Effector memory CD4-positive, alpha-beta T cell (primary cell): ENCODE data around the gene MAD2L2.

ENCODE experiments used
- DNase-seq, 3 donors: peaks; one replicate each; pipeline ENCODE4 v3.0.0-alpha.2; 2020
- H3K27ac ChIP-seq: 2 replicates; pipeline ENCODE4 v1.7.0; 2013; ENCODE audit warnings: mild to moderate bottlenecking, low read length, moderate library complexity; ENCODE audit not compliant: insufficient read depth, poor library complexity, severe bottlenecking
- H3K27me3 ChIP-seq: replicated peaks from 2 replicates; pipeline ENCODE4 v1.7.0; 2013; ENCODE audit warnings: mild to moderate bottlenecking, low read length; ENCODE audit not compliant: insufficient read depth, control insufficient read depth, poor library complexity, severe bottlenecking
- H3K36me3 ChIP-seq: 2 replicates; pipeline ENCODE4 v1.7.0; 2013; ENCODE audit warnings: mild to moderate bottlenecking, low read length, moderate library complexity; ENCODE audit not compliant: control insufficient read depth, insufficient read depth
- H3K4me1 ChIP-seq: 2 replicates; pipeline ENCODE4 v1.7.0; 2013; ENCODE audit warnings: low read length, mild to moderate bottlenecking; ENCODE audit not compliant: control insufficient read depth, insufficient read depth, poor library complexity, severe bottlenecking
- H3K4me3 ChIP-seq: 2 replicates; pipeline ENCODE4 v1.7.0; 2013; ENCODE audit warnings: low read length, low read depth, mild to moderate bottlenecking; ENCODE audit not compliant: insufficient read depth, poor library complexity, severe bottlenecking
- H3K9me3 ChIP-seq: 2 replicates; pipeline ENCODE4 v1.7.0; 2013; ENCODE audit warnings: mild to moderate bottlenecking, low read length, moderate library complexity; ENCODE audit not compliant: control insufficient read depth

The MAD2L2 gene

DNA sequence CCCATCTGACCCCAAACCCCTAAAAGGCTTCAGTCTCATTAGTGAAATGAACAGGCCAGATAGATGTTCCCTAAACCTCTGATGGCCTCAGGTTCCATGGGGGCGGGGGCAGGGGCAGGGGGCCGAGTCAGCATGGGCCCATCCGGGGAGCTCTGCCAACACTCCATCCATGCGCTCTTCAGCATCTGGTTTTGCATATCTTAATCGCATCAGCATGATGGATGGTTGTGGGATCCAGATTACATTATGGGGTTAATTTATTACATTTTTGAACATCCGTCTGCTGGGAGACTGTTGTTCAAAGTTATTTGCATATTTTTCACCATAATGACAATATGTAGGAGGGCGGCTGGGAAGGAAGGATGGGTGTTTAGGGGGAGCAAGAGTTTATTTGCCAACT is 3.1 kb upstream of the MAD2L2 start:
- H3K27ac ChIP-seq = no peak overlapping the region
- H3K4me3 ChIP-seq = no peak overlapping the region
- H3K4me1 ChIP-seq = peaks cover 9% of the 10 kb centered on the region
- H3K9me3 ChIP-seq = no peaks in the 10 kb centered on the region
- no peaks in the 10 kb centered on the region for H3K27me3 ChIP-seq
- no peaks in the 10 kb centered on the region for H3K36me3 ChIP-seq
- no peak for DNase-seq

DNA sequence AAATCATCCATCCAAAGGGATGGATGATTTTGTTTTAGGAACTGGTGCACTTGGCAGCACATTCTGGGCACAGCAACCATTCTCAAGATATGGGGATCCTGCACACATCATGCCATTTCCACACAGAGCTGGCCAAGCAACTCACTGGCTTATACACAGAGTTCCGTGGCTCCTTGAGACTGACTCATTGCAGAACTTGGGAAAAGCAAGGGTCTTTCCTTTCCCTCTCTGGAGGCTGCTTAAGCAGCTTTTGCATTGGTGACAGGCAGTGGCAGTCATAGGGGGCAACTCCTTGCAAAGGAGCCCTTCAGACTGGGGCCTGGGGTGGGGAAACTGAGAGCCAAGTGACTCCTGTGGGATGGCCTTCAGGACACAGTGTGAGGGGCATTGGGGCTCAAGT is 1.9 kb upstream of the MAD2L2 start:
- no peak overlapping the region for H3K4me3 ChIP-seq
- no peak for DNase-seq
- H3K4me1 ChIP-seq = peaks cover 9% of the 10 kb centered on the region
- no peaks in the 10 kb centered on the region for H3K27me3 ChIP-seq
- H3K36me3 ChIP-seq = no peaks in the 10 kb centered on the region
- no peaks in the 10 kb centered on the region for H3K9me3 ChIP-seq
- H3K27ac ChIP-seq = no peak overlapping the region

DNA sequence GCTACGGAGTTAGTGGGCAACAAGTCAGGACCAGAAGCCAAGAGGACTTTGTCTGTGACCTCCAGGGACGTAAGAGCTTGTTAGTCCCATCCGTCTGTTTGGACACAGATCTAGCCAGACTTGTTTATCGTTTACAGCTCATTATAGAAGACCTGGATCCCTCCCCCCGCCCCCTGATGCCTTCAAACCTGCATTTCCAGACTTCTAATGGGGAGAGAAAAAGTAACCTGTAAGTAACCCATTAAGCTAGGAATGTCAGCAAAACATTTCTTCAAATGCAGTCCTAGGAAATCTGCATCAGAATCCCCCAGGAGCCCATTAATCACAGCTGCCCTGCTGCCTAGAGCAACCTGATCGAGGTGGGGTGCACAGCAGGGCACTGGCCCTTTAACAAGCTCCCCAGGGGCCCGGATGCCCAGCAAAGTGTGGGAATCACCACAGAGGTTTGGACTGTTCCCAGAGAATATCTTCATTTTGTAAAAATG is 1.4 kb upstream of the MAD2L2 start:
- Histone ChIP-seq H3K36me3 (no peaks in the 10 kb centered on the region), H3K27ac (no peak overlapping the region), H3K4me3 (no peak overlapping the region), H3K9me3 (no peaks in the 10 kb centered on the region), H3K4me1 (peaks cover 9% of the 10 kb centered on the region), H3K27me3 (no peaks in the 10 kb centered on the region)
- no peak for DNase-seq

DNA sequence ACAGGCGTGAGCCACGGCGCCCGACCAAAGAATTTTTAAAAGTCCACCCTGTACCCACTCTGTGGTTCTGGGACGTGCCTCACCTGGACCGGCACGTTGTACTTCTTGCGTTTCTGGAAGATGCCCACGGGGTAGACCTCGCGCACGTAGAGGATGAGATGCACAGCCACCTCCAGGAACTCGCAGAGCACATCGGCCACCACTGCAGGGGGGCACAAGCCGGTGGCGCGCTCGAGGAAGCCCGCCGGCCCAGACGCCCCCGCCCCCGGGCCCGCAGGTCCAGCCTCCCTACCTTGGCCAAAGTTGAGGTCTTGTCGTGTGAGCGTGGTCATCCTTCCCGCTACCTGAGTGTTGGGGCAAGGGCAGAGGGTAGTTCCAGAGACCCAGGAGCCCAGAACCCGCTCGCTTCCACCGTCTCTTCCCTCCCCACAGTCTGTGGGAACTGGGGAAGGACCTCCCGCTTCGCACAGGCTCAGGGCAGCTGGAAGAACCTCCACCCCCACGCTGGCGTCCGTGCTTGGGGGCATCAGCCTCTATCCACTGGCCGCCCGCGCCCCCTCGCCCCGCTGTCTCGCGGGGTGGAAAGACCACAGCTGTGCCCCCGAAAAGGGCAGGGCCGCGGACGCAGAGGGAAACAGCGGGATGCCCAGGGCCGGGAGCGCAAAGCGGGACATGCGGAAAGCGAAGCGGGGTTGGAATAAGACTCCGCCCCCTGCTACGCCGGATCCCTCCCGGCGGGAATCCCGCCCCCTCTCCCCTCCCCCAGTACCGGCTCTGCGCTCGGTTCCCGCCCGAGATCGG is 478 bp downstream of the MAD2L2 start:
- DNase-seq = no peak
- peaks cover 9% of the 10 kb centered on the region for H3K4me1 ChIP-seq
- no peaks in the 10 kb centered on the region for H3K9me3 ChIP-seq
- H3K27ac ChIP-seq = peak overlapping the region; percentile 70
- H3K36me3 ChIP-seq = peaks cover 13% of the 10 kb centered on the region
- H3K27me3 ChIP-seq = no peaks in the 10 kb centered on the region
- H3K4me3 ChIP-seq = peak overlapping the region; percentile 99

DNA sequence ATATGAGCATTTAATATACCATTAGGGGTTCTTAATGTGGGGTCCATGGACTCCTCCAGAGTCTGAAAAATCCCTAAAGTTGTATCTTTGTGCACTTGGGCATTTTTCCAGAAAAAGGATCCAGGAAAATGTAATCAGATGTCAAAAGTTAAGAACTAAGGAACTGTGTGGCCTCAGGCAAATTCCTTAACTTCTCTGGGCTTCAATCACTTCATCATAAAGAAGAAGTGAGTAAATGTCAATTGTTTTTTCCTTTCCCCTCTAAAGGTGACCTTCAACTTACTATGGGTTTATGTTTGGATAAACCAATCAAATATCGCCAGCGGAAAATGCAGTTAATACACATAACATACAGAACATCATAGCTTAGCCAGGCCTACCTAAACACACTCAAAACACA is 2.5 kb downstream of the MAD2L2 start:
- H3K4me3 ChIP-seq = no peak overlapping the region
- no peak overlapping the region for H3K27ac ChIP-seq
- peaks cover 28% of the 10 kb centered on the region for H3K36me3 ChIP-seq
- no peak for DNase-seq
- H3K9me3 ChIP-seq = no peaks in the 10 kb centered on the region
- H3K27me3 ChIP-seq = no peaks in the 10 kb centered on the region
- H3K4me1 ChIP-seq = peaks cover 9% of the 10 kb centered on the region

DNA sequence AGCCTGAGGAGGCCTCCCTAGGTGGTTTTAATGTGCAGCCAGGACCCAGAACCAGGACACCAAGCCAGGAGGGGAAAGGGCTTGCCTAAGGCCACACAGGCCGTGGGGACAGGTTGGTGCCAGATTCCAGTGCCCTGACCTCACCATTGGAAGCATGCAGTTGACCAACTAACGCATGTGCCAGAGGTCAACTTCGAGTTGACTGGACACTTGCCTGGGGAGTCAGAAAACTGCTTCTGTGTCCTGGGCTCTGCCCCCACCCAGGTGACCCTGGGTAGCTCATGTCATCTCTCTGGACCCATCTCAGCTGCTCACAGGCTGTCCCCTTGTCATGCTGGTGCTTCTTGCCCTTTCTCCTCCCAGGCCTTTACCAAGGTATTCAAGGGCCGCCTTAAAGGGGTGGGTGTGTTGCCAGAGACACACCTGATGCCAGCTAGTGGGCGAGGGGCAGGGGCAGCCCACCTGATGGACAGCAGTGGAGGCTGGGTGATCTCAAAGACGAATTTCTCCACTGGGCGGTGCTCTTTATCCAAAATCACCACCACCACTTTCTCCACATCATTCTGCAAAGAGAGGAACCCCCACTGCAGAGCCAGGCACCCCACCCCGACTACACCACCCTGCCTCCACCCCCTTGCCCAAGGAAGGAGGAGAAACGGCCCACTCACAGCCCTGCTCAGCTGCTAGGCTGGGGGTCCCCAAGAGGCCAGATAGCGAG is 4.4 kb downstream of the MAD2L2 start:
- H3K36me3 ChIP-seq = peaks cover 39% of the 10 kb centered on the region
- H3K4me3 ChIP-seq = no peak overlapping the region
- no peak overlapping the region for H3K27ac ChIP-seq
- H3K27me3 ChIP-seq = no peaks in the 10 kb centered on the region
- peaks cover 4% of the 10 kb centered on the region for H3K4me1 ChIP-seq
- DNase-seq = no peak
- H3K9me3 ChIP-seq = no peaks in the 10 kb centered on the region

DNA sequence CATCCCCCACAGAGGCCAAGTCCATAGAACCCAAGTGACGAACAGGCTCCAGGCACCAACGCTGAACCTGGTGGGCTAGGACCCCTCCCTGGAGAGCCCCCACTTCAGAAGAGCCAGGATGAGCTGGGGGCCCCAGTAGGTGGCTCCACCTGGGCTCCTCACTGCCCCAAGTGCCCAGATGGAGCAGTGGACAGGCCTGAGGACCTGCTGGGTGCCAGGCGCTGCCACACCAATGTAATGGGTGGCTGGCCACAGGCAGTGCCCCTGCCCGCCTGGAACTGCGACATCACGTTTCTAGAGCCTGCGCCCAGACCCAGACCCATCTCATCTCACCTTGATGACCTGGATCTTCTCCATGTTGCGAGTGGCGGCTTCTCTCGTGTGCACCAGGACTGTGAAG is 5.6 kb downstream of the MAD2L2 start:
- Histone ChIP-seq H3K36me3 (peaks cover 42% of the 10 kb centered on the region), H3K27me3 (no peaks in the 10 kb centered on the region), H3K4me3 (no peak overlapping the region), H3K9me3 (no peaks in the 10 kb centered on the region), H3K27ac (no peak overlapping the region), H3K4me1 (peaks cover 2% of the 10 kb centered on the region)
- no peak for DNase-seq

DNA sequence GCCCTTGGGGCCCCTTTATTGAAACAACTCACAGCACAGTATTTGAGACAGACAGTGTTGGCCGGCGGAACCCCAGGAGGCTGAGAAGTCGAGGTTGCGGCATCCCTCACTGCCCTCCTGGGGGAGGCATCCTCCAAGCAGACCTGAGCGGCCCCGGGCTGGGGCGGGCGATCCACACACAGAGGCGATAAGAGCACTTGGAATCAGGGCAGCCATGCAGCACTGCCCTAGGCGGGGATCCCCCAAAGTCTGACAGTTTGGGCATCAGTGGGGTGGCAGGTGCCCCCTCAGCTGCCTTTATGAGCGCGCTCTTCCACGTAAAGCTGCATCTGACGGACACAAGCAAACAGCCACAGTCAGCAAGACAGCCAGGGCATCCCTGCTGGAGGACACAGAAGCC is 6.5 kb downstream of the MAD2L2 start:
- Histone ChIP-seq H3K9me3 (no peaks in the 10 kb centered on the region), H3K27me3 (no peaks in the 10 kb centered on the region), H3K4me1 (no peaks in the 10 kb centered on the region), H3K4me3 (no peak overlapping the region), H3K27ac (no peak overlapping the region), H3K36me3 (peaks cover 42% of the 10 kb centered on the region)
- no peak for DNase-seq

DNA sequence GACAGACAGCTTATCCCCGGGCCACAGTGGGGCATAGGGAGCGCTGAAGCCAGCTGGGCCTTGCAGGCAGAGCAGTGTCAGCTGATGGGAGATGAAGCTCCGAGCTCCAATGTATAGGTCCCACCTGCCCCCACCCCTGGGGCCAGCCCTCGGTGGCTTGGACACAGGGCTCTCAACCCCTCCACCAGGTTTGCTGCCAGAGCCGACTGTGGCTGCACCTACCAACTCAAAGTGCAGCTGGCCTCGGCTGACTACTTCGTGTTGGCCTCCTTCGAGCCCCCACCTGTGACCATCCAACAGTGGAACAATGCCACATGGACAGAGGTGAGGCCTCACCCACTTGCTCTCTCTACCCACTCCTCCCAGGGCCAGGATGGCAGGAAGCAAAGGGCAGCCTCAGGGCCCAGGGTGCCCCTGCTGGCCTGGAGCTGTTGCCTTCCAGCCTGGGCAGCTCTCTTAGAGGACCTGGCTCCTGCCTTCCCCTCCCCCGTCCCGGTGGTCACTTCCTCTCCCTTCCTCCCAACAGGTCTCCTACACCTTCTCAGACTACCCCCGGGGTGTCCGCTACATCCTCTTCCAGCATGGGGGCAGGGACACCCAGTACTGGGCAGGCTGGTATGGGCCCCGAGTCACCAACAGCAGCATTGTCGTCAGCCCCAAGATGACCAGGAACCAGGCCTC is 7.7 kb downstream of the MAD2L2 start:
- H3K36me3 ChIP-seq = peaks cover 42% of the 10 kb centered on the region

More for the DNA sequence above, 7.7 kb downstream of the MAD2L2 start:
- no peak for DNase-seq
- Histone ChIP-seq H3K27me3 (no peaks in the 10 kb centered on the region), H3K27ac (no peak overlapping the region), H3K4me1 (no peaks in the 10 kb centered on the region), H3K4me3 (no peak overlapping the region), H3K9me3 (no peaks in the 10 kb centered on the region)
